HG03066 (cell line): ENCODE results near the gene ANKUB1.
A peak's percentile ranks its signal among the peaks of the same experiment; 100 is the strongest.

Experiments
- ATAC-seq: cut with Tn5 transposase; IDR thresholded peaks from one replicate; pipeline ENCODE4 v1.9.1; 2021; ENCODE audit warnings: low read depth; ENCODE audit not compliant: unreplicated experiment

The ANKUB1 gene

GRCh38 chr3:149767720-149768119 is 24.6 kb downstream of the ANKUB1 start:
- no peak for ATAC-seq

GRCh38 chr3:149765762-149766334 is 26.5 kb downstream of the ANKUB1 start:
- ATAC-seq: no peak

- ATAC-seq: no peak
Observed at GRCh38 chr3:149764302-149764701, 28.1 kb downstream of the ANKUB1 start.

DNA sequence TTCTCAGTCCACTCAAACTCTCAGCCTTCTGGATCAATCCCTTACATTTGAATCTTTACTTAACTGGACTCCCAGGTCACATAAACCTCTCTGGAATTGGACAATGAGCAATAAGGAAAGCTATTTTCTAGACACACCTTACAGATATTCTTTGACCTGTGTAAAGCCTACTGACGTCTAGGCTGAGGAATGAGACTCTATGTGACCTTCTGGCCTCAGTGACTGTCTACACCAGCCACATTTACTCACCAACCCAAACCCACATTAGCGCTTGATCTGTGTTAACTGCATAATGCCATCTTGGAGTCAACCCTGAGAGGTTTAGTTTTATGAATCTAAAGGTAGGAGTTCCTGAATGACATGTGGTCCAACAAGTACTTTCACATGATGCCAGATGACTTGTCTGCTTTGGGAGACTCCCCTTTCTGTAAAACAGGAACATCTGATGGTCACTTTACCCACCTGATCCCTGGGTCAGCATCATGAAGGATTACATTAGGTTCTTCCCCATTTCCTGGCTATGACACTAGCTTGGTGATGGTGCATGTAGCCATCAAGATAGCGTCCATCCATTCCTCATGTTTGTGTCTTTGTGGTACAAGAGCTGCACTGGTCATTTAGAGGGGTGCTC is 28.7 kb downstream of the ANKUB1 start:
- no peak for ATAC-seq

DNA sequence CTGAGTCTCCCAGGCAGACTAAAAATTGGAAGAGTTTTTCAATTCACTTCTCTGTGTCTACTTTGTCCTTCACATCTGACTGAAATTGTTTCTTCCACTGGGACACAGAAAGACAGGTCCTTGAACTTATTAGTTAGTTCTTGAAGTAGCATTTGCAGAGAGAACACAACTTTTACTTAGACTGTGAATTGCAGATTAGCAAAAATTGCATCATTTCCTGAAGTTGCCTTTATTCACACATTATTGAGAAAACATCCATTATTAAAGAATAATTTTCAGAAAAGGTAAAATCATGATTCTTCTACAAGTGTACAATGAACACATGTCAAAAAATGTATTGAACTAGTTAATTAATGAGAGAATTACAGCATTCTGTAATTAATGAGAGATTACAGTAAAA is 38.6 kb downstream of the ANKUB1 start:
- no peak for ATAC-seq

GRCh38 chr3:149752788-149753136 is 39.6 kb downstream of the ANKUB1 start:
- peak; percentile 6 for ATAC-seq

GRCh38 chr3:149752051-149752787 is 40.1 kb downstream of the ANKUB1 start, which contains the start of gene COMMD2:
COMMD2 (minus strand) TSS chr3:149752489; CDS start chr3:149752444, 45 bp downstream.
- peak; percentile 96 for ATAC-seq

GRCh38 chr3:149751551-149751950 is 40.8 kb downstream of the ANKUB1 start:
- no peak for ATAC-seq

- ATAC-seq: no peak
Observed at GRCh38 chr3:149744606-149745005, 47.7 kb downstream of the ANKUB1 start.

GRCh38 chr3:149744151-149744550 is 48.2 kb downstream of the ANKUB1 start:
- no peak for ATAC-seq

GRCh38 chr3:149739396-149739795 is 53.0 kb downstream of the ANKUB1 start:
- ATAC-seq: no peak

GRCh38 chr3:149738876-149739275 is 53.5 kb downstream of the ANKUB1 start:
- ATAC-seq: no peak

GRCh38 chr3:149736953-149737205 is 55.5 kb downstream of the ANKUB1 start:
- no peak for ATAC-seq

- ATAC-seq: no peak
Observed at GRCh38 chr3:149736175-149736952, 56.0 kb downstream of the ANKUB1 start.

DNA sequence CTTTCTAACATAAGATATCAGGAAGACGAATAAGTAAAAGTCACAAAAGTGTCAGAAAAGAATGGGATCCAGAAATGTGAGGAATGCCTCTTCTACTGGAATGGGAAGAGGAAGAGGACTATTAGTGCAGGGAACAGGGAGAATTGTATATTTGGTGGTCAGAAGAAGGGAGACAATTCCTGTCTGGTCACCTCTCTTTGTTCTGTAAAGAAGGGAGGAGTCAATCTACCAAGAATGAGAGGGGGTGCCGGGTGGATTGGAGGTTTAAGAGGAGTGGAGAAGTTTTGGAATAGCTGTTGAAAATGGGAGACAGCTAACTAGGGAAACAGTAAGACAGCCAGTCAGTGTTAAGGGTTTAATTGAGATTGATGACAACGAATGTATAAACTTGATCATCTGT is 60.1 kb downstream of the ANKUB1 start:
- no peak for ATAC-seq

DNA sequence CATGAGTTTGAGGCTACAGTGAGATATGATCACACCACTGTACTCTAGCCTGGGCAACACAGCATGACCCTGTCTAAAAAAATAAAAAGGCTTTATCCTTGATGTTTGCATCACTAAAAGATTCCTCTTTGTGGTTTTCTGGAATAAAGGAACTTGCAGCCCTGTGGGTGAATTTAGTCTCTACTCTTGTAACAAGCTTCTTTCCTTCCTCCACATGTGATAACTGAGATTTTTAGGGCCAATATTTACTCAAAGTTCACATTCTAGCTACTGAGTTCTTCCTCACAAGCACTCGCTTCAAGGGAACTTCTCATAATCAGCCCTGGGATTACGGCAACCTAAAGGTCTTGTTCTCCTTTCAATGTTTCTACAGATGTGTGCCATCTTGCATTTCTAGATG is 64.7 kb downstream of the ANKUB1 start:
- ATAC-seq: no peak

DNA sequence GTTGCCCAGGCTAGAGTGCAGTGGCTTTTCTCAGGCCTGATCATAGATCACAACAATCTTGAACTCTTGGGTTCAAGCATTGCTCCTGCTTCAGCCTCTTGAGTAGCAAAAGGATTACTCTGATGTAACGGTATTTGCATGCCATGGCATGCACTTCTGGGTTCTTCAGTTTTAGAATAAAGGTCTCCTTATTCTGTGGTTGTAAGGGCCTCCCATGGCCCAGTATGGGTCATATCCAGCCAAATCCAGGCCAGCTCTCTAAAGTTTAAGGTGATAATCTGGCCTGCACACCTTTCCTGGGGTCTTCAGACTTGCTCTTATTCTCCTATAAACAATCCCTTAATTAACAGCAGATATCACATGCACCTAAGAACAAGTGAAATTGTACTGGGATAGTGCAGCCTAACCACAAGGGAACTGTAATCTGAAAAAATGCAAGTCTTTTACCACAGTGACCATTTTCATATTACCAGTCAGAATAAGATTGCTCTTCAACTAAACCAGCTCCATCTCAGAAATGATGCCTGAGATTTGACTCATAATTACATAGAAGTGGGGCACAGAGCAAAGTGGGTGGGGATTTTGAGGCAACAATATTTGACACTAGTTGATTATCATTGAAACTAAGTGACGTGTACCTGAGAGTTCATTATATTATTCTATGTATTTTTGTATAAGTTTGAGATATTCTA is 65.5 kb downstream of the ANKUB1 start:
- peak; percentile 87 for ATAC-seq

DNA sequence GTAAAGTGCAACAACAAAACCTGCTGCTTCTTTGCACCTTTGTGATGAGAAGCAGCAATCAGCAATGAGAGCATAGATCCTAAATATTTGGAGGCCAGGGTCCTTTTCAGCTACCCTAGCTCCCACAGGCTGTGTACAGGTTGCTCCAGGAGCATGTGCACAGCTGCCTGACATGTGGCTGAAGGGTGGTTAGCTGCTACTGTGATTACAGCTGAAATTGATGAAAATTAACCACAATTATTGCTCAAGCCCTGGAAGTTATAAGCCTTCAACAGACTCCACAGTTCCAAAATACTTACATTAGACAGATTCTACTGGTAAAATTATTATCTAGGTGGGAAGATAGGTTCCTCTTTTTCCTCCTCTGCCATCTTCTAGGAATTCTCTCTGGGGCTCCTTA is 68.6 kb downstream of the ANKUB1 start:
- ATAC-seq: no peak

- no peak for ATAC-seq
Observed at GRCh38 chr3:149720918-149721317, 71.4 kb downstream of the ANKUB1 start.

- no peak for ATAC-seq
Observed at GRCh38 chr3:149717391-149718056, 74.8 kb downstream of the ANKUB1 start.
